ENCODE results near the gene PRKACB.
"Not testable (repeated sequence)": the region's sequence is repeated elsewhere in the genome, so short reads cannot be mapped to it uniquely, and the experiment has no call there.

The PRKACB gene

DNA sequence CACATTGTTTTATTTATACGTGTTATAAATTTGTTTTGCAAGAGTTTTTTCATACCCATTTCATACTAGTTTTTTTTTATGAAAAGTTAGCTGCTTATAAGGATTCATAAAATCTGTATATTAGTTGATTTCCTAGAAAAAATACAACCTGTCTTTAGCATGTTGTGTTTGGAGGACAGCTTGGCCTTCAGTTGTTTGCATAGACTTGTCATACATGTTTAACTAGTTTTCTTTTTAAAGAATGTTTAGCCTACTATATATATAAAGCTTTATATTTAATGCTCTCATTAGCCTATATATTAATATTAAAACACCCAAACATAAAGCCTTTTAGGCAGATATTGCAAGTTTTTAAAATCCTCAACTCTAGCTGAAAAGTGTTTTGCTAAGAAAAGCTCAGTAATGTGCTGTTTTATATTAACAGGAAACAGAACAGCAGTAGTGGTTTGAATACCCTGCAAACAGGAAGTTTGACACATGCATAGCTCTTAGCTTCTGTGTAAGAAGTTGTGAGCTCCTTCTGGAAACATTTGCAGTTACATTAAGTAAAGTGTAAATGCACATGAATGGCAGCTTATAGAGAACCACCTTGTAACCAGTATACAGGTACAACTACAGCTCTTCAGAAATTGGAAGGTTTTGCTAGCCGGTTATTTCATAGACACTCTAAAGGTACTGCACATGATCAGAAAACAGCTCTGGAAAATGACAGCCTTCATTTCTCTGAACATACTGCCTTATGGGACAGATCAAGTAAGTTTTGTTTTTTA, at the start of gene PRKACB:
PRKACB (plus strand) TSS at position 476 of the 770 bp plus-strand sequence; CDS start at position 567, 91 bp downstream.
- DNase-seq = peak; percentile 76

DNA sequence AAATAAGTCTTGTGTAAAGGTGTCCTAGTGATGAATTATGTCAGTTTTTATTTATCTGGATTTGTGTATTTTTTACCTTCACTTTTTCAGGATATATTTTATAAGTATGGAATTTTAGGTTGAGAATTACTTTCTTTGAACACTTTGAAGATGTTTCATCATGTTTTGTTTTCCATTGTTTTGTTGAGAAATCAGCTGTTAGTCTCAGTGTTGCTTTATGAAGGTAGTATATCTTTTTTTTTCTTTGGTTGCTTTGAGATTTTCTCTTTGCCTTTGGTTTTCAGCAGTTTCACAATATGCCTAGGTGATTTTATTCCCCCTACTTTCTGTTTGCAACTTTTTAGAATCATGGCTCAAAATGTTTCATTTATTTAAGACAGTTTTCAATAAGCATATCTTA, 48.8 kb upstream of the PRKACB start:
- no peak for DNase-seq

DNA sequence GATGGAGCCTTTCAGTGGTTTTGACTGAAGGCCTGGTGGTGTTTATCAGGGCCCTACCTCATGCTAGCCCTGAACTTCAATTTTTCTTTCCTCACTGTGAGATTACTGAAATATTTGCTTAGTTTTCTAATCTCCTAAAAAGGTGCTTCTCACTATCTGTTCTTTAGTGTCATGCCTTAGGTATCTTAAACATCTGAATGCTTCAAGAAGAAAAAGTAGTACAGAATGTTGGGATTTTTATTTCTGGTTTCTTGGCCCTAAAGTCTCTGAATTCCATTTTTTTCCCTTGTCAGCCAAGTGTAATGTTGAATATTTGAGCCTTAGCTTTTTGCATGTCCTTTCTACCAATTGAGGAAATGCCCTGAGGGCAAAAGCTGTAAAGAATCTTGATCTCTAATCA, 47.9 kb upstream of the PRKACB start:
- no peak for DNase-seq

DNA sequence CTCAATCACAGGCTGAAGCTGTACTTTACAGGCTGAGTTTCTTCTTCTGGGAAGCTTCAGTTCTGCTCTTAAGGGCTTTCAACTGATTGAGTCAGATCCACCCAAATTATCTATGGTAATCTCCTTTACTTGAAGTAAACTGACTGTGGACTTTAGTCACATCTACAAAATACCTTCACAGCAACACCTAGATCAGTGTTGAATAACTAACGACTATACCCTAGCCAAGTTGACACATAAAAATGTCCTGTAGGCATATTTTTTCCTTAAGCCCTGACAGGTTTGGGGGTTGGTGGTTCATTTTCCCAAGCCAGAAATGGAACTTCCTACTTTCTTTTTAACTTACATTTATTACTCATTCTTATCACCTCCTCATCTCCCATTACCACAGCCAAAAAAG, 42.9 kb upstream of the PRKACB start:
- no peak for DNase-seq

DNA sequence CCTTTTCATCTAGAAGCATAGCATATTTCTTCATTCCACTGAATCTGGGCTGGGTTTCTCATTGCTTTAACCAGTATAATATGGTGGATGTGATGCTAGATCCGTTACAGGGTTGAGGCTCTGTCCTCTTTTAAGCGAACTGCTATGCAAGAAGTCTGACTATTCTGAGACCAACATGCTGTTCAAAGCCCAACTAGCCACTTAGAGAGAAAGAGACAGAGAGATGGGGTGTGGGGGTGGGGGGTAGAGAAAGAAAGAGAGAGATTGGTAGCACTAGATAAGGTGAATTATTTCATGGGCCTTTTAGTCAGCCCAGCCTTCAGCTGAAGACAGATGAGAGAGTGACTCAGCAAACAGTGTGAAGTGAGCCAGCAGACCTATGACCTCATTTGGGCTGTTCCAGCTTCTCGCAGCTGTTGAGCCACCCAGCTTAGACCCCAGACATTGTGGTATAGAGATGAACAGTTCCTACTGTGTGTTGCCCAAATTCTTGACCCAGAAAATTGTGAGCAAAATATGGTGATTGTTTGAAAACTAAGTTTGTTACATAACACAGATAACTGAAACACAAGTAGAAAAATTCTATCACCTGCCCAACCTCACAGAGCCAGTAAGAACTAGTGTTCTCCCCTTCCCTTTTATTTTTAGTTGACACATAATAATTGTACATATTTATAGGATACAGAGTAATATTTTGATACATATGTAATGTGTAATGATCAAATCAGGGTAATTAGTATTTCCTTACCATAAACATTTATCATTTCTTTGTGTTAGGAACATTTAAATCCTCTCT, 40.7 kb upstream of the PRKACB start:
- DNase-seq = peak; percentile 41

DNA sequence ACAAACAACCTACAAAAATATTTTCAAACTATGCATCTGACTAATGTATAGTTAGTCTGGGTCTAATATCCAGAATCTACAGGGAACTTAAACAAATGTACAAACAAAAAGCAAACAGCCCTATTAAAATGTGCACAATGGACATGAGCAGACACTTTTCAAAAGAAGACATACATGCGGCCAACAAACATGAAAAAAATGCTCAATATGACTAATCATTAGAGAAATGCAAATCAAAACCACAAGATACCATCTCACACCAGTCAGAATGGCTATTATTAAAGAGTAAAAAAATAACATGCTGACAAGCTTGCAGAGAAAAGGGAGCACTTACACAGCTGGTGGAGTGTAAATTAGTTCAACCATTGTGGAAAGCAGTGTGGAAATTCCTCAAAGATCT, 36.5 kb upstream of the PRKACB start:
- DNase-seq = not testable (repeated sequence)

DNA sequence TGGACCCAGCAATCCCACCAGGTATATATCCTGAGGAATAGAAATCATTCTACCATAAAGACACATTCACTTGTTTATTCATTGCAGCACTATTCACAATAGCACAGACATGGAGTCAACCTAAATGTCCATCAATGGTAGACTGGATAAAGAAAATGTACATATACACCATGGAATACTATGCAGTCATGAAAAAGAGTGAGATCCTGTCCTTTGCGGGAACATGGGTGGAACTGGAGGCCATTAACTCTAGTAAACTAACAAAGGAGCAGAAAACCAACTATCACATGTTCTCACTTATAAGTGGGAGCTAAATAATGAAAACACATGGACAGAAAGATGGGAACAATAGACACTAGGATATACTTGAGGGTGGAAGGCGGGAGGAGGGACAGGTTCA, 36.1 kb upstream of the PRKACB start:
- no peak for DNase-seq

DNA sequence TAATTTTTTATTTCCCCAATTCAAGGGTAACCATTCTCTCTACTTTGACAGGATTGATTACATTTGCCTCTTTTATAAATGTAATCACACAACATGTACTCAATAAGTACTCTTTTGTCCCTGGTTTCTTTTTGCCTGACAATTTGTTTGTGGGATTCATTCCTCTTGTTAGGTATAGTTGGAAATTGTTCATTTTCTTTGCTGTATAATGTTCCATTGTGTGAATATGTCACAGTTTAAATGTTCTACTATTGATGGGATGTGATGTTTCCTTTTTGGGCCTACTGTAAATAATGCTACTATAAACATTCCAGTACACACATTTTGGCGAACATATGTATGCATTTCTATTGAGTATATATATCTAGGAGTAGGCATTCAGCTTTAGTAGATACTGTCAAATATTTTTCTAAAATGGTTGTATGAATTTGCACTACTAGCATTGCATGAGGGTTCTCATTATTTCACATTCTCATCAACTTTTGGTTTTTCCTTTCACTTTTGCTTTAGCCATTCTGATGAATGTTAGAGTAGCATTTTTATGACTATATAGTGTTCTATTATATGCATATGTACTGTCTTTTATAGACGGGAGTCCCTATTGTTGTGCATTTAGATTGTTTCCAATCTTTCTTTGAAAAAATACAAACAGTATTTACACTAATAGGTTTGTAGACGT, 35.0 kb upstream of the PRKACB start:
- no peak for DNase-seq

DNA sequence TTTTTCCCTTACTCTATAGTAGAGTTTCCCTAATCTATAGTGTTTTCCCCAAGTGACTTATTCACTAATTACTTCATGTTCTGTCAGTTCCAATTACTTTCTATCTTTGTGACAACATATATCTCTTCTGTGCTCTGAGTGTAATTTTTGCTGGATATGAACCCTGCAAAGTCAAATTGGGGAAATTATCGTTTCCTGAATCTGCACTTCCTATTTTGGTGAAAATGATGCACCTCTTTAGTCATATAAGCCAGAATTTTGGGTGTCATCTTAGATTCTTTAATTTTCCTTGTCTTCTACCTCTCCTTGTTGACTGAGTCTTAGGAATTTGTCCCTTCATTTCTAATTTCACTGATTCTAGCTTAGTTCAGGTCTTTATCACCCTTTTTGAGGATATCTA, 33.4 kb upstream of the PRKACB start:
- DNase-seq = no peak

DNA sequence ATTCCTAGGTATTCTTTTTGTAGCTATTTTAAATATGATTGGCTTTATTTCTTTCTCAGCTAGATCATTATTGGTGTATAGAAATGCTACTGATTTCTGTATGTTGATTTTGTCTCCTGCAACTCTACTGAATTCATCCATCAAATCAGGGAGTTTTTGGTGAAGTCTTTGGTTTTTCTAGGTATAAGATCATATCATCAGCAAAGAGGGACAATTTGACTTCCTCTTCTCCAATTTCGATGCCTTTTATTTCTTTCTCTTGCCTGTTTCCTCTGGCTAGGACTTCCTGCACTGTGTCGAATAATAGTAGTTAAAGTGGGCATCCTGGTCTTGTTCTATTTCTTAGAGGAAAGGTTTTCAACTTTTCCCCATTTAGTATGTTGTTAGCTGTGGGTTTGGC, 27.5 kb upstream of the PRKACB start:
- DNase-seq = no peak

DNA sequence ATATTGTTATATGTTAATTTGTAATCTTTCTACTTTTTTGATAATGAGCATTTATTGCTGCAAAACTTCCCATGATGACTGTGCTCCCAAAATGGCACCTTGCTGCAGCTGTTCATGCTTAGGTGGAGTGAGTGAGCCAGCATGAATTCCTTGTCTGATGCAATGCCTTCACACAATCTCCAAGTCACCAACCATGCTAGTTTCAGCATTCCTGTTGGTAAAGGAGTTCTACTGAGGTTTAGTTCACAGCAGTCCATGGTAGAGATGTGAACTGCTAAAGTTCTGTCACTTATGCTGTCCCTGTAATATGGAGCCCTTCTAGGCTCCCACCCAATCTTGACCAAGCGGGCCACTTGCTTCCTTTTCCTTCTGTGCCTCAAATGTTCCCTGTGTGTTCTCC, 26.2 kb upstream of the PRKACB start:
- no peak for DNase-seq

DNA sequence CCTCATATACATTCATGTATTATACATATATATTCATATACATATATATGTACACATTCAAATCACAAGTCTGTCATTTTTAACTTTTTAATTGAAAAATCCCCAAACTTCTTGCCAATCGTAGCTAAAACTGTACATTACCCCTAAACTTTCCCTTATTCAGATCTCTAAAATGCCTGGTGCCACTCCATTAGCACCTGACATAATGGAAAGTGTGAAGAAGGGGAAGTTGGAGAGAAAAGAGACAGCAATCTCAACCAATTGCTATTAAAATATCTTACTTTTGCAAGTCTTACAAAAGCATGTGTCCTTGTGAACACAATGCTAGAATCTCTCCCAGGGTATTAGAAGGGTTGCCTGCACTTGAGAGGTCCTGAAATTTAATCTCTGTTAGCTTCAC, 22.7 kb upstream of the PRKACB start:
- no peak for DNase-seq

DNA sequence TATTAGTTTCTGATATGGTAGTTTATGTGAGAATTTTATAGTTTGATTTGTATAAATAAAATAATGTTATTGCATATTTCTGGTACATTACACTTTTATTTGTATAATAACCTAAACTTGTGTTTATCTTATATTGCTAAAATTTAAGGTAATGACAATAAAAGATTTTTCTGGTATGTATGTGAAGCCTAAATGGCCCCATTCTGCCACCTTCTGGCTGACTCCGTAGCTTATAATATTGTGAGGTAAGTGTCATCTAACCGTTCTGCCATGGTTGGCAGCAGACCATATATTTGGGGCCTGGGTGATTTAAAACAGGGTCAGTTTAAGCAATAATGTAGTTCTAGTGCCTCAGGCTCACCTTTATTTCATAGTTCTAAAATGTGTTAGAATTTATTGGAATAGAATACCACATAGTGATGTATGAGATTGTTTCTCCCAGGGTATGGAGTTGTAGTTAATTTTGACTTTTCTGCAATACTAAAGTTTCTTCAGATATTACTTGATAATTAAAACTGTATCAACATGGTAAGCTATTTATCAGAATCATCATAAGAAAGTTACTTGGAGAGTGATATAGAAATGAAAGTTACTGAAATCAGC, 21.2 kb upstream of the PRKACB start:
- peak; percentile 47 for DNase-seq

DNA sequence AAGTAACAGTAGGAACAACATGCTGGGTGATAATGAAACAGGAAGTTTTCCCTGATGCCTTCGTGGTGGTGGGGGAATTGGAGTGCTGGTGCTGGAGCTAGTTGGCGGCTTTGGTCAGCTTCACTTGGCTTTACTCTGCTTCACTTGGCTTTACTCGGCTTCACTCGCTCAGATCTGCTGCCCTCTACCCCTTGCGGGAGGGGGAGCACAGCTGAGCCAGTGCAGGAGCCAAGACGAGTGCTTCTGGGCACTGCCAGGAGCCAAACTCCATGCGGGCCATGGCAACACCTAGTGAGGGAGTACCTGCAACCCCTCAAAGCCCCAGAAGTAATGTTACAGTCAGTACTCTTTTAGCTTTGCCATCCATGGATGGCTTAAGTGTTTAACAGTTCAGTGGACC, 10.6 kb upstream of the PRKACB start:
- no peak for DNase-seq

DNA sequence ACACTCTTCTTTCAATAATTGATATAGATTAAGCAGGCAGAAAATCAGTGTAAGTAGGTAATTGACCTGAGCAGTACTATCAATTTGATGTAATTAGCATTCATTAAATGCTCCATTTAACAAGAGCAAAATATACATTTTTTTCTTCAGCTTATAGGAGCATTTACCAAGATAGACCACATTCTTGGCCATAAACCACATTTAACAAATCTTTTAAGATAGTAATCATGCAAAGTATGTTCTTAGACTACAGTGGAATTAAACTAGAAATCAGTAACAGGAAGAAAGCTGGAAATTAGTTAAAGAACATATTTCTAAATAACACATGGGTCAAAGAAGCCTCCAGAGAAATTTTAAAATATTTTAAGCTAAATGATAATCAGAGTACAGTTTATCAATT, 8.7 kb upstream of the PRKACB start:
- no peak for DNase-seq

DNA sequence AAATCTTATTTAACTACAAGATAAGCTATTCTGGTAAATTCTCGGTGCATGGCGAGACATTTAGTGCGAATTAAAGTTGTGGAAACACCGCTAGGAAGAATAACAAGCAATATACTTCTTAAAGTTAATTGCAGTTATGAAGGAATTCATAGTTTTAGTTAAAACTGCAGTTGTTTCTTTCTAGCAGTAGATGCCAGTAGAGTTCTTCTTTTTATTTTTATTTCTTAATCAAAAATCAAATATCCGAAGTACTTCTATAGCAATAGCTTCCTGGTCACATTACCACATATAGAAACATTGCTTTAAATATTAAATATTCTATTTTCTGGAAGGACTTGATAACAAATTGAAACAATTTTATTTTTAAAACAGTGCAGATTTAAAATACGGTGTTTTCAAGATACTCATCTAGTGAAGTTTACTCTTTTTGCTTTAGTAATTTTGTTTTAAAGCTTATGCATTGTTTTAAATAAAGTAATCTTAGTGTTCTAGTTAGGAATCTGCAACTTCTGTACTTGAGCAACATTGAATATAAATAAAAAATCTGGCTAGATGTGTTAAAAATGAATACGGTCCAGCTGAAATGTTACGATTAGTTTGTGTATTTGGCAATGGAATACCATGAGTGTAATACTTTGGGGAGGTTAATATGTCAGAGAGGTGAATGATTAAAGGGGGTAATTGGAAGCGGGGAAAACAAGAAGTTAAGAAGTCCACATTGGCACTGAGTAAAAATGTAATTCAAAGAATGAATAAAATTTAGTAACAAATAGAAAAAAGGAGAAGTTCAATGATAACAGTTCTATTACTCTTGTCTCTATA, 2.7 kb upstream of the PRKACB start:
- DNase-seq = peak; percentile 16

DNA sequence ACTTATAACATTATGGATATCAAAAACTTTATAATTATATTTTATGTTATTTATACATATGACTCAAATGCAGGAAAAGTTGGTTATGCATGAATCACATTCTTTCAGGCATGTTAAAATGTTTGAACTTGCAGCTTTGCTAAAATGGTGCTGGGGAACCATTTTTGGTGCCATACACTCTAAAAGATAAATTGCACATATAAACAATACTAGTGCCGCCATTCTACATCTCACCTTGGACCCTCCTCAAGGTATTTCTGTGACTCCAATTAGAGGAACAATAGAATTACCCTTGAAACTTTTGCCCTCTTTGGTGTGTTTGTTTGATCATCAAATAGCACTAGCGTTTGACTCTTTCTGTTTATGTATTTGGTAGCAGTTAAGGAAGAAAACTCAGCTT, 997 bp downstream of the PRKACB start:
- DNase-seq = peak; percentile 34

DNA sequence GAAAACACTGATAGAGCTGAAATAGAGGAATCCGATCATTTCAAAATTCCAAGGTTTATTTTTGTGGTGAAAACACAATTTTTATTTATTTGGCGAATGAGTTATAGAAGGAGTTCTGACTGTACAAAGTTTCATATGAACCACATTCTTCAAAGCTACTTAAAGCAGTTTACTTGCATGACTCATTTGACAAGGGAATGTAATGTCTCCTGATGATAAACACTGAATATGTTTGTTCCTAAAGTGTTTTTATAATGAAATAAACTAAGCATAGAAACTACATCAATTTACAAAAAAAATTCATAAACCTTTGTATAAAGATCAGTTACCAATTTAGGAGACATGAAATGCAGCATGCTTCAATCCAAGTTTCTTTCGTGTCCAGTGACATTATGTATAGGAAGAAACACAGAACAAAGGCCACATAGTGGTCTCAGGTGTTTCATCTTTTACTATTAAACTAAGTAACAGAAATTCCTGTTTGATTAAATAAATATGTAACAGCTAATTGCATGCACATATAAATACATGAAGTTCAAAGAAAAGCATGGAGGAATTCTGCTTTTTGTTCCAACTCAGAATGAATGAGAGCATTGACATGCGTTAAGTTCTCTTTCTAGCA, 2.5 kb downstream of the PRKACB start:
- peak; percentile 60 for DNase-seq

DNA sequence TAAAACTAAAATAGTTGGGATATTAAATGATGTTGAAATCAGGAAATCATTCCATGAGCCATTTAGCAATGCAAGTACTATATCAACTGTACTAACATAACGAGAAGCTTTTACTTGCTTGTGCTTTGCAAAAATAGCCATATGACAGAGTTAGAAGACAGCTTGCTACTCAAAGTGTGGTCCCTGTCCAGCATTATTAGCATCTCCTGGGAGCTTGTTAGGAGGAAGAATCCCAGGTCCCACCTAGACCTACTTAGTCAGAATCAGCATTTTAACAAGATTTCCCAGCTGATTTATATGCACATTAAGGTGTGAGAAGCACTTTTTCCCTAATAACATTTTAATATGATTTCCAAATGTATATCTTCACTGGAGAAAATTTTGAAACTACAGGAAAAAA, 4.7 kb downstream of the PRKACB start:
- DNase-seq = no peak

DNA sequence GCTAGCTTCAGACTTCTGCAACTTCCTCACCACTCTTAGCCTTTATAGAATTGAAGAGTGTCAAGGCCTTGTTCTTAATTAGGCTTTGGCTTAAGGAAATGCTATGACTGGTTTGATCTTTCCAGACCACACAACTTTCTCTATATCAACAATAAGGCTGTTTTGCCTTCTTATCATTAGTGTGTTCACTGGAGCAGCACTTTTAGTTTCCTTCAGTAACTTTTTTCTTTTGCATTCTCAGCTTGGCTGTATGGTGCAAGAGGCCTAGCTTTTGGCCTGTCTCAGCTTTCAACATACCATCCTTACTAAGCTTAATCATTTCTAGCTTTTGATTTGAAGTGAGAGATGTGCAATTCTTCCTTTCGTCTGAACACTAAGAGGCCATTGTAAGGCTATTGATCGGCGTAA, 8.6 kb downstream of the PRKACB start:
- peak; percentile 89 for DNase-seq

DNA sequence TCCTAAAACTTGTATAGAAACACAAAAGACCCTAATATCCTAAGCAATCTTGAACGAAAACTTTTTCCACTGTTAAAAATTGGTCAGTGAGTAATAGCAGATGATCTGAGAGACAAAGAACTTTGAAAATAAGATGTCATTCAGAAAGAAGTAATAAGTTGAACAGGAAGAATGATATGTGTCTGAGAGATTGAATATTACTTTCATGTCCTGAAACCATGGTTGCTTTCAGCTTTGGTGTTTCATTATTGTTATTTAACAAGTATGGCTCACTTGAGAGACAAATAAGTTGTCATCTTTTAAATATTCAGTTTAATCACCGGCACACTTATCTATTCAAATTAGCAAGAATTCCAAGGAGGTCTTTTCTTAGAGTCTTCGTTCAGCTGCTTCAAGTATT, 11.4 kb downstream of the PRKACB start:
- DNase-seq = peak; percentile 66

DNA sequence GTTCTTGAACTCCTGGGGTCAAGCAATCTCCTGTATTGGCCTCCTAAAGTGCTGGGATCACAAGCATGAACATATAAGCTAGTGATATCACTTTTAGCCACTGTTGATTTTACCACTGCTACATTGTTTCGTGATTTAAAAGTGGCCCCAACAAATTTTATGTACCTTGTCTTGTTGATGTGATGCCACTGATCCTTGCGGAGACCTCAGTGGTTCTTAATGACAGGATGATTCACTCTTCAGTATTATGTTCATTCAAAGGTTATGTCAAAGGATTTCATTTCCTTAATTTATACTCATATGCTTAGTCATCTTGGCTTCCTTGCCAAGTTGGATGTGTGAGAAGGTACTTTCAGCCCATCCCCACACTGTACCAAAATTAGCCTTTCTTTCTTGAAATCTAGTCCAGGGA, 12.1 kb downstream of the PRKACB start:
- DNase-seq = peak; percentile 67

All from activated CD4-positive, alpha-beta T cell treated with anti-CD3 and anti-CD28 coated beads, Interleukin-2, amount 50 U/mL, for 16 hours (primary cell).